ENCODE results near the gene NECTIN4.
"Not testable (repeated sequence)": the region's sequence is repeated elsewhere in the genome, so short reads cannot be mapped to it uniquely, and the experiment has no call there.

The NECTIN4 gene

GRCh38 chr1:161080441-161081405, 8.6 kb downstream of the NECTIN4 start:
- DNase-seq = no peak

GRCh38 chr1:161079436-161080110, 9.8 kb downstream of the NECTIN4 start:
- DNase-seq = no peak

GRCh38 chr1:161077426-161077825, 11.9 kb downstream of the NECTIN4 start:
- no peak for DNase-seq

- no peak for DNase-seq
These were observed 12.9 kb downstream of the NECTIN4 start for GRCh38 chr1:161076410-161076809.

- DNase-seq = no peak
These were observed 14.5 kb downstream of the NECTIN4 start for GRCh38 chr1:161074676-161075368.

- no peak for DNase-seq
These were observed 15.8 kb downstream of the NECTIN4 start for GRCh38 chr1:161073474-161074121.

- DNase-seq = no peak
These were observed 16.5 kb downstream of the NECTIN4 start for GRCh38 chr1:161072751-161073449.

GRCh38 chr1:161071886-161072371, 17.4 kb downstream of the NECTIN4 start:
- peak; percentile 41 for DNase-seq

- no peak for DNase-seq
These were observed 18.6 kb downstream of the NECTIN4 start for GRCh38 chr1:161070761-161071160.

- DNase-seq = peak; percentile 74
These were observed 19.6 kb downstream of the NECTIN4 start, which contains the start of gene ARHGAP30 for GRCh38 chr1:161069731-161070270. Gene ARHGAP30, minus strand, starts transcription at chr1:161069891. Its CDS starts 267 bp downstream, at chr1:161069624.

- no peak for DNase-seq
These were observed 20.1 kb downstream of the NECTIN4 start for GRCh38 chr1:161069241-161069640.

- peak; percentile 74 for DNase-seq
These were observed 20.8 kb downstream of the NECTIN4 start for GRCh38 chr1:161068306-161069234.

- no peak for DNase-seq
These were observed 22.7 kb downstream of the NECTIN4 start for GRCh38 chr1:161066694-161067093.

GRCh38 chr1:161065681-161066080, 23.7 kb downstream of the NECTIN4 start:
- not testable (repeated sequence) for DNase-seq

- DNase-seq = not testable (repeated sequence)
These were observed 25.4 kb downstream of the NECTIN4 start for GRCh38 chr1:161063936-161064335.

GRCh38 chr1:161061419-161061818, 27.9 kb downstream of the NECTIN4 start:
- DNase-seq = no peak

GRCh38 chr1:161059293-161059692, 30.1 kb downstream of the NECTIN4 start:
- DNase-seq = no peak

GRCh38 chr1:161054805-161055204, 34.6 kb downstream of the NECTIN4 start:
- DNase-seq = no peak

- no peak for DNase-seq
These were observed 35.1 kb downstream of the NECTIN4 start for GRCh38 chr1:161054232-161054631.

GRCh38 chr1:161052899-161053298, 36.5 kb downstream of the NECTIN4 start:
- DNase-seq = no peak
